ENCODE data around the gene RASGEF1C. TPM values are rescaled to one million over a fixed set of nuclear protein-coding genes. Genes with fewer than 3 reads are reported as not detected.

RASGEF1C gene
- total RNA-seq, 1 donor from 2014 or later, result not detected

DNA sequence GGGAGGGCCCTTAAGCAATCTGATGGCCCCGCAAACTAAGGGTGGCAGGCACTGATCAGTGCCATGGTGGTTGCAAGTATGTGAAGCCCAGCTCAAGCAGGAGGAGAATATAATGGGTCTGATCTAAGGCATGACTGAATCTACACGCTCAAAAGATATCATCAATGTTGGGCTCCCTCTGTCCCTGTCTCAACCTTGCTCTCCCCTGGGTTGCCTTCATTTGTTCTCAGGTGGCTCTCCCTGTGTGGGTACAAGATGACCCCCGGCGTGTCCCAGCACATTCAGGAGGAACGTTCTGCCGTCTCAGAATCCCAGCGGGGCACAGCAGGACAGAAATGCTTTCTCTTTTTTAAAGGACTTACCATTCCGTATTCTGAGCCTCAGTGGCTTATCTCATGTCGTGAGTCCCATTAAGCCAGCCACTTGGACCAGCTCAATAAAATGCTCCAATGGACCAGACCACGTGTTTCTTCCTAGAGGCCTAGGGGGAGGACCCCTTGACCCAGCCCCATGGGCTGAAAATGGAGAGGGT is 125.4 kb downstream of the RASGEF1C start:
- Histone ChIP-seq H3K27me3 (ENCODE audit: control insufficient read depth, insufficient read depth, low read length) (no peaks in the 10 kb centered on the region), H3K4me3 (ENCODE audit: low read depth, low read length) (no peak overlapping the region), H3K36me3 (ENCODE audit: control insufficient read depth, insufficient read depth, low read length) (no peaks in the 10 kb centered on the region)
- peak; percentile 43 for FAIRE-seq
- DNase-seq (ENCODE audit: low read depth), result no peak
- TF ChIP-seq, protein P1, sequence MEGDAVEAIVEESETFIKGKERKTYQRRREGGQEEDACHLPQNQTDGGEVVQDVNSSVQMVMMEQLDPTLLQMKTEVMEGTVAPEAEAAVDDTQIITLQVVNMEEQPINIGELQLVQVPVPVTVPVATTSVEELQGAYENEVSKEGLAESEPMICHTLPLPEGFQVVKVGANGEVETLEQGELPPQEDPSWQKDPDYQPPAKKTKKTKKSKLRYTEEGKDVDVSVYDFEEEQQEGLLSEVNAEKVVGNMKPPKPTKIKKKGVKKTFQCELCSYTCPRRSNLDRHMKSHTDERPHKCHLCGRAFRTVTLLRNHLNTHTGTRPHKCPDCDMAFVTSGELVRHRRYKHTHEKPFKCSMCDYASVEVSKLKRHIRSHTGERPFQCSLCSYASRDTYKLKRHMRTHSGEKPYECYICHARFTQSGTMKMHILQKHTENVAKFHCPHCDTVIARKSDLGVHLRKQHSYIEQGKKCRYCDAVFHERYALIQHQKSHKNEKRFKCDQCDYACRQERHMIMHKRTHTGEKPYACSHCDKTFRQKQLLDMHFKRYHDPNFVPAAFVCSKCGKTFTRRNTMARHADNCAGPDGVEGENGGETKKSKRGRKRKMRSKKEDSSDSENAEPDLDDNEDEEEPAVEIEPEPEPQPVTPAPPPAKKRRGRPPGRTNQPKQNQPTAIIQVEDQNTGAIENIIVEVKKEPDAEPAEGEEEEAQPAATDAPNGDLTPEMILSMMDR (IDR thresholded peaks at IDR 0.05; ENCODE audit: insufficient read depth, low read length, severe bottlenecking), result no peak

DNA sequence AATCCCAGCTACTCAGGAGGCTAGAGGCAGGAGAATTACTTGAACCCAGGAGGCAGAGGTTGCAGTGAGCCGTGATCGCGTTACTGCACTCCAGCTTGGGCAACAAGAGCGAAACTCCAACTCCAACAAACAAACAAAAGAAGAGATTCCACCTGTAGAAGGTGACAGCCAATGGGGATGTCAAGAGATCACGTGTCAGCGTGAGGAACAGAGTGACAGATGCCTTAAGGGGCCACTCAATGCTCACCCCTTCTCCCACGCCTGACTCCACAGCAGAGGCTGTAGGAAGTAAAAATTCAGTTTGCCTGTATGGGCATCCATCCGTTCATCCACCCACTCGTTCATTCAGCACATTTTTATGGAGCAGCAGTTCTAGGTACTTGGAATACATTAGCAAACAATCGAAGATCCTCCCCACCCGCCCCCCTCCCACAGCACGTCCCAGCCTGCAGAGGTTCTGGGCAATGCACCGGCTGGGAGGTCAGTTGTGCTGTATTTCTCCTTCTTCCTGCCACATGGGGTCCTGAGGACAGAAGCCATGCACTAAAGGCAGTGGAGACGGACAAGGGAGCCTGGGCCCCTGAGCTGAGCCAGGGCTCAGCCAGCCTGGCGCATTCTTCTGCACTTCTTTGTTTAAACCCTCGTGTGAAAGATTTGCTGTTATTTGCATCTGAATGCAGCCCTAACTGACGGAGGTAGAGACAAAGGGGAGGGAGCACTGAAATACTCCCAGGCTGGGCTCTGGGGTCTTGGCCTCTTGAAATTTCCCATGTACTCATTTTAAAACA is 126.2 kb downstream of the RASGEF1C start:
- no peak for DNase-seq (ENCODE audit: low read depth)
- H3K36me3 ChIP-seq (ENCODE audit: control insufficient read depth, insufficient read depth, low read length), result no peaks in the 10 kb centered on the region
- FAIRE-seq, result no peak
- H3K4me3 ChIP-seq (ENCODE audit: low read depth, low read length), result no peak overlapping the region
- H3K27me3 ChIP-seq (ENCODE audit: control insufficient read depth, insufficient read depth, low read length), result no peaks in the 10 kb centered on the region
- TF ChIP-seq, protein P1 (IDR thresholded peaks at IDR 0.05; ENCODE audit: insufficient read depth, low read length, severe bottlenecking), result no peak

DNA sequence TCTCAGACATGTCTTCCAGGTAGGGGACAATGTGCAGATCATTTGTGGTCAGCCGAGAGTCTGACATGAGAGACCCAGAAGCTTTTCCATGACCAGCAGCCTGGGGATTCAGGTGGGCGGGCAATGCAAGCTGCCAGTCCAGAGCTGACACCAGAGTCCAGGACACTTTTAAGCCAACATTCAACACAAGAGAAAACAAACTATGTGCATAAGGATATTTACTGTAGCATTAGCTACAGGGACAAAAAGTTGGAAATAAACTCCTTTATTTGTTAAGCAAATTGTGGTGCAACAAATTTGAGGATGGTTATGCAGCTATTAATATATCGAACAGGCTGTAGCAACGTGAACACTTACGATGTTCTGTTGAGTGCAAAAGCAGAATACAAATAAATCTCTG is 127.5 kb downstream of the RASGEF1C start:
- Histone ChIP-seq H3K27me3 (ENCODE audit: control insufficient read depth, insufficient read depth, low read length) (no peaks in the 10 kb centered on the region), H3K36me3 (ENCODE audit: control insufficient read depth, insufficient read depth, low read length) (no peaks in the 10 kb centered on the region), H3K4me3 (ENCODE audit: low read depth, low read length) (no peak overlapping the region)
- FAIRE-seq, result no peak
- TF ChIP-seq, protein P1 (IDR thresholded peaks at IDR 0.05; ENCODE audit: insufficient read depth, low read length, severe bottlenecking), result no peak
- no peak for DNase-seq (ENCODE audit: low read depth)

DNA sequence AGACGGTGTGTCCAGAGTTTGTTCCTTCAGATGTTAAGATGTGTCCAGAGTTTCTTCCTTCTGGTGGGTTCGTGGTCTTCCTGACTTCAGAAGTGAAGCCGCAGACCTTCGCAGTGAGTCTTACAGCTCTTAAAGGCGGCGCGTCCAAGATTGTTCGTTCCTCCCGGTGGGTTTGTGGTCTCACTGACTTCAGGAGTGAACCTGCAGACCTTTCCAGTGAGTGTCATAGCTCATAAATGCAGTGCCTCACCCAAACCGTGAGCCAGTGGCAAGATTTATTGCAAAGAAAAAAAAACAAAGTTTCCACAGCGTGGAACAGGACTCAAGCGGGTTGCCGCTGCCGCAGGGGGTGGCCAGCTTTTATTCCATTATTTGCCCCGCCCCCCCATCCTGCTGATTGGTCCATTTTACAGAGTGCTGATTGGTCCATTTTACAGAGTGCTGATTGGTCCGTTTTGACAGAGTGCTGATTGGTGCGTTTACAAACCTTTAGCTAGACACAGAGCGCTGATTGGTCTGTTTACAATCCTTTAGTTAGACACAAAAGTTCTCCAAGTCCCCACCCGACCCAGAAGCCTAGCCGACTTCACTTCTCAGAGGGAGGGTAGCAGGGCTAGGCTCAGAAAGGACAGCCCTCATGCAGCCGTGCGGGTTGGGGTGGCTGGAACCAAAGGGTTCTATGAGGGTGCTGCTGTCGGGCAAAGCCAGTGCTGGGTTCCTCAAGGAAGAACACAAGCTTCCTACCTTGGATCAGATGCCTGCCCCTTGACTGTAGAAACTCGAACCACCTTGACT is 128.3 kb downstream of the RASGEF1C start:
- FAIRE-seq (no peak), DNase-seq (ENCODE audit: low read depth) (no peak)
- Histone ChIP-seq H3K36me3 (ENCODE audit: control insufficient read depth, insufficient read depth, low read length) (no peaks in the 10 kb centered on the region), H3K4me3 (ENCODE audit: low read depth, low read length) (no peak overlapping the region), H3K27me3 (ENCODE audit: control insufficient read depth, insufficient read depth, low read length) (no peaks in the 10 kb centered on the region)
- TF ChIP-seq, protein P1 (IDR thresholded peaks at IDR 0.05; ENCODE audit: insufficient read depth, low read length, severe bottlenecking), result no peak

DNA sequence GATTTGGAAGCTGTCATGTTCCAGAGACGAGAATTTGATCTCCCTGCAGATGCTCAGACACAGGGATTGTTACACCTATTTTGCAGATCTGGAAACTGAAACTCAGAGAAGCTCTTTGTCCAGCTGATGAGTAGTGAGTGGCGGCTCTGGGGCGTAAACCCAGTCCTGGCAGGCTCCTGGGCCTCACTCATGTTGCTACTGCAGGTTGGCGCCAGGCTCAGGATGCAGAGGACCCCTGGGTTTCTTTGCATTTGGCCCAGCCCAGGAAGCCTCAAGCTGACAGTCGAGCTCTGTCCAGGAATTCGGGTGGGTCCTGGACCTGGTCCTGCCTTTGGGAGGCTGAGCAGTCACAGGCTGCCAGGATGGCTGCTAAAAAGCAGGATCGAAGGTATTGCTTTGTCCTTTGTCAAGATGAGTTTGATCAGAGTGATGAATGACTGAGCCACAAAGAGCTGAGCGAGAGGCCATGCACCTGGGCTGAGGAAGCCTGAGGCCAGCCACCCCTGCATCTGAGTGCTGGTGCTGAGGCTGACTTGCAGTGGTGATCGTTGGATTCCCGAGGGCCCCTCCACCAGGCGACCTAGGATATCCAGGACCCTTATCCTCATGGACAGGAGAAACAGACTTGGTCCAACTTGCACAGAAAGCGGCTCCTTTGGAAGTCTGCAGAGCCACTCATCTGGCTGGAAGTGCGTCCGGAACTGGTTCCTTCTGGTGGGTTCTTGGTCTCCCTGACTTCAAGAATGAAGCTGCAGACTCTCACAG is 129.1 kb downstream of the RASGEF1C start:
- FAIRE-seq (no peak), DNase-seq (ENCODE audit: low read depth) (no peak)
- Histone ChIP-seq H3K4me3 (ENCODE audit: low read depth, low read length) (no peak overlapping the region), H3K36me3 (ENCODE audit: control insufficient read depth, insufficient read depth, low read length) (no peaks in the 10 kb centered on the region), H3K27me3 (ENCODE audit: control insufficient read depth, insufficient read depth, low read length) (no peaks in the 10 kb centered on the region)
- TF ChIP-seq, protein P1 (IDR thresholded peaks at IDR 0.05; ENCODE audit: insufficient read depth, low read length, severe bottlenecking), result no peak

Measured in bronchial epithelial cell (primary cell).